Type B pancreatic cell (in vitro differentiated cells): ENCODE data around the gene SLC35E2B. TPM values are rescaled to one million over a fixed set of nuclear protein-coding genes. Genes with fewer than 3 reads are reported as not detected.
"Not testable (repeated sequence)": the region's sequence is repeated elsewhere in the genome, so short reads cannot be mapped to it uniquely, and the experiment has no call there.

Source experiments
- DNase-seq: peaks from one replicate; pipeline ENCODE4 v3.0.0; 2021; ENCODE audit warnings: mixed read lengths; ENCODE audit not compliant: unreplicated experiment; ENCODE audit errors: extremely low spot score
- H3K27ac Mint-ChIP-seq: 2 replicates; pipeline ENCODE4 v1.8.0; 2021; ENCODE audit warnings: mild to moderate bottlenecking, mixed read lengths
- H3K27me3 Mint-ChIP-seq: 2 replicates; pipeline ENCODE4 v1.8.0; 2021; ENCODE audit warnings: mixed read lengths
- H3K36me3 Mint-ChIP-seq: 2 replicates; pipeline ENCODE4 v1.8.0; 2021; ENCODE audit warnings: mixed read lengths
- H3K4me1 Mint-ChIP-seq: one replicate; pipeline ENCODE4 v1.8.0; 2021; ENCODE audit warnings: mixed read lengths; ENCODE audit not compliant: unreplicated experiment
- H3K4me3 Mint-ChIP-seq: 2 replicates; pipeline ENCODE4 v1.8.0; 2021; ENCODE audit warnings: mild to moderate bottlenecking, mixed read lengths
- H3K9me3 Mint-ChIP-seq: 2 replicates; pipeline ENCODE4 v1.8.0; 2021; ENCODE audit warnings: mixed read lengths
- total RNA-seq: library from RNA; stranded (reverse); gene quantifications from 2 replicates; pipeline ENCODE4 v1.2.1, GENCODE V29; 2021; ENCODE audit warnings: low replicate concordance
- TF ChIP-seq, protein P1 (sequence below): fragments of 200-600 bp; sonication (generic); conservative IDR thresholded peaks from 2 replicates; pipeline ENCODE4 v1.5.0; 2021; ENCODE audit warnings: antibody characterized with exemption, mild to moderate bottlenecking

The SLC35E2B gene
- total RNA-seq, 1 donor from 2014 or later, result 116 TPM

DNA sequence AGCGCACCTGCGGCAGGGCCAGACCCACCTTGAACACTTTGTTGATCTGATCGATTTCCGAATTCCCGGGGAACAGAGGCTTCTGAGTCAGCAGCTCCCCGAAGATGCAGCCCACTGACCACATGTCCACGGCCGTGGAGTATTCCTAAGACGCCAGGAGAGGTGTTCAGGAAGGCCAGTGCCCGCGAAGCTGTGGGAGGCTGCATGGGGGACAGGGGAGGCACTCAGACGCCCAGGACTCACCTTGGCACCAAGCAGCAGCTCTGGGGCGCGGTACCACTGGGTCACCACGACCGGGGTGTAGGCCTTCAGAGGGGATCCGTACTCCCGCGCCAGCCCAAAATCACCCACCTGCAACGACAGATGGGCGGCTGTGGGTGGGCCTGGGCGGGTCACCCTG, 11.2 kb upstream of the SLC35E2B start:
- peak; percentile 63 for DNase-seq
- Mint-ChIP-seq H3K36me3 (no peaks in the 10 kb centered on the region), H3K27me3 (no peaks in the 10 kb centered on the region), H3K4me1 (no peaks in the 10 kb centered on the region), H3K4me3 (no peak overlapping the region), H3K9me3 (no peaks in the 10 kb centered on the region), H3K27ac (no peak overlapping the region)
- TF ChIP-seq, protein P1, sequence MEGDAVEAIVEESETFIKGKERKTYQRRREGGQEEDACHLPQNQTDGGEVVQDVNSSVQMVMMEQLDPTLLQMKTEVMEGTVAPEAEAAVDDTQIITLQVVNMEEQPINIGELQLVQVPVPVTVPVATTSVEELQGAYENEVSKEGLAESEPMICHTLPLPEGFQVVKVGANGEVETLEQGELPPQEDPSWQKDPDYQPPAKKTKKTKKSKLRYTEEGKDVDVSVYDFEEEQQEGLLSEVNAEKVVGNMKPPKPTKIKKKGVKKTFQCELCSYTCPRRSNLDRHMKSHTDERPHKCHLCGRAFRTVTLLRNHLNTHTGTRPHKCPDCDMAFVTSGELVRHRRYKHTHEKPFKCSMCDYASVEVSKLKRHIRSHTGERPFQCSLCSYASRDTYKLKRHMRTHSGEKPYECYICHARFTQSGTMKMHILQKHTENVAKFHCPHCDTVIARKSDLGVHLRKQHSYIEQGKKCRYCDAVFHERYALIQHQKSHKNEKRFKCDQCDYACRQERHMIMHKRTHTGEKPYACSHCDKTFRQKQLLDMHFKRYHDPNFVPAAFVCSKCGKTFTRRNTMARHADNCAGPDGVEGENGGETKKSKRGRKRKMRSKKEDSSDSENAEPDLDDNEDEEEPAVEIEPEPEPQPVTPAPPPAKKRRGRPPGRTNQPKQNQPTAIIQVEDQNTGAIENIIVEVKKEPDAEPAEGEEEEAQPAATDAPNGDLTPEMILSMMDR, result no peak

DNA sequence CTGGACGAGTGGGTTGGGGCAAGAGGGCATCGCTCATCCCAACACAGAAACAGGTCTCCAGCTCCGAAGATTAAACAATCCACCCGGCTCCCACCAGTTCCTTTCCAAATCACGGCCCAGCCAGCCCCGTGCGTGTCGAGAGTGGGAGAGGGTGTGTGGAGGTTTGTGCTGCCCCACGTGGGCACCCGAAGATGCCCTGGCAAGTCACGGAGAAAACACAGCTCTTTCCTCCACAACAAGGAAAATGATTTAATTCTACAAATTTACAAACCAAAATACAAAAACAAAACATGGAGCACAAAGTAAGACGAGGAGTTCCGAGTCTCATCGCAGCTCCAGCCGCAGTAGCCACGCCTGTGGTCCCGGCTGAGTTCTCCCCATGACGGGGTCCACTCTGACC, 9.9 kb upstream of the SLC35E2B start:
- H3K27me3 Mint-ChIP-seq, H3K27ac Mint-ChIP-seq, H3K36me3 Mint-ChIP-seq, H3K4me1 Mint-ChIP-seq, H3K9me3 Mint-ChIP-seq, H3K4me3 Mint-ChIP-seq: not testable (repeated sequence)
- DNase-seq, result peak; percentile 16

DNA sequence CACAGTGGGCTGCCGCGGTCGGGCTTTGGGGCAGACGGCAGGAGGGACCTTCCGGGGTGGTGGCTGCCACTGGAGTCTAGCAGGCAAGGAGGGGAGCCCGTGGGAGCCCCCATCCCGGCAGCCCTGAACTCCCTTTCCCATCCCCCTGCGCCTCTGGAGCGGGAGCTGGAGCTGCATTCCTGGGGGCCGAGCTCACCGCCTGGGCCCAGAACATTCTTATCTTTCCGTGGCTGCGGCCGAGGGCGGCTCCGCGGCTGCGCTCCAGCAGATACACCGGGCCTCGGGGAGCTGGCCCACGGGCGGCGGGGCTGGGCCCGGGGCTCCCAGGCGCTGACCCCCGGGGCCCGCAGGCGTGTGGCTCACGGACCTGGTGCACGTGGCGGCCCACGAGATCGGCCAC, 8.0 kb upstream of the SLC35E2B start:
- H3K4me1 Mint-ChIP-seq, H3K27ac Mint-ChIP-seq, H3K27me3 Mint-ChIP-seq, H3K9me3 Mint-ChIP-seq, H3K36me3 Mint-ChIP-seq, H3K4me3 Mint-ChIP-seq, DNase-seq: not testable (repeated sequence)

GRCh38 chr1:1700067-1700466, 7.5 kb upstream of the SLC35E2B start:
- not testable (repeated sequence) for H3K36me3 Mint-ChIP-seq, H3K27ac Mint-ChIP-seq, H3K9me3 Mint-ChIP-seq, H3K4me3 Mint-ChIP-seq, H3K4me1 Mint-ChIP-seq, DNase-seq, H3K27me3 Mint-ChIP-seq

GRCh38 chr1:1699061-1699460, 6.5 kb upstream of the SLC35E2B start:
- H3K4me3 Mint-ChIP-seq, H3K36me3 Mint-ChIP-seq, H3K4me1 Mint-ChIP-seq, H3K27me3 Mint-ChIP-seq, H3K9me3 Mint-ChIP-seq, H3K27ac Mint-ChIP-seq: not testable (repeated sequence)
- DNase-seq, result peak; percentile 39

- not testable (repeated sequence) for H3K27ac Mint-ChIP-seq, DNase-seq, H3K4me1 Mint-ChIP-seq, H3K4me3 Mint-ChIP-seq, H3K36me3 Mint-ChIP-seq, H3K27me3 Mint-ChIP-seq, H3K9me3 Mint-ChIP-seq
Observed at GRCh38 chr1:1697358-1698183, 5.0 kb upstream of the SLC35E2B start.

DNA sequence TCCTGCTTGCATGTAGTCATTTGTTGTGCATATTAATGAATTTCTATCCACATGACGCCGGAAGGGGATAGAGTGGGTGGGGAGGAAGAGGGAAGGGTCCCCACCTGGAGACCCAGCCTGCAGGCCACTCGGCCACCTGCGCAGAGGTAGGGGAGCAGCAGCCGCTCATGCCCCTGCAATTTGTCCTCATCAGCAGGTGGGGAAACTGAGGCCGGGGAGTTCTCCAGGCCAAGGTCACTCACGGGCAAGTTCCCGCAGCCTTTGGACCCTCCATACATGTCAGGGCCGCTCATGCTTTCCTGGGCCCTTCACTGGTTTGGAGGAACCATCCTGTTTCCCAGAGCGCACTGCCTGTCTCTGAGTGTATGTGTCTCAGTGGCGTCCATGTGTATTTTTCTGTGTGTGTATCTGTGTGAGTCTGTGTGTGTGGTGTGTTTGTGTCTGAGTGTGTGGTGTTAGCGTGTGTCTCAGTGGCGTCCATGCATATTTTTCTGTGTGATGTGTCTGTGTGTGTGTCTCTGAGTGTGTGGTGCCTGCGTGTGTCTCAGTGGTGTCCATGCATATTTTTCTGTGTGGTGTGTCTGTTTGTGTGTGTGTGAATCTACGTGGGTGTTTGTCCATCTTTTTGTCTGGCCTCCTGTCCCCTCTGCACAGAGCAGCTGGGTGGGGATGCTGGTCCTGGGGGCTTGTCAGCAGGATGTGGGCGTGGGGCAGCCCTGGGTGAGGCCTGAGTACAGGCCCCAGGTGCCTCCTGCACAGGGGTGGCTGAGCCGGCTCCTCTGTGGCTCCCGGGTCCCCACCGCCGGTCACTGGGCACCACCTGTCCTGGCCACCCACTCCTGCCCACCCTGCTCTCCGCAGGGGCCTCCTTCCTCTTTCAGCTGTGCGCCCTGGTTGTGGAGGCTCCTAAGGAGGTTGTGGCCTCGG, 4.1 kb upstream of the SLC35E2B start:
- not testable (repeated sequence) for H3K36me3 Mint-ChIP-seq, H3K27ac Mint-ChIP-seq, H3K4me1 Mint-ChIP-seq, DNase-seq, H3K4me3 Mint-ChIP-seq, H3K9me3 Mint-ChIP-seq, H3K27me3 Mint-ChIP-seq

GRCh38 chr1:1692324-1692713, 276 bp downstream of the SLC35E2B start:
- not testable (repeated sequence) for H3K27ac Mint-ChIP-seq, H3K36me3 Mint-ChIP-seq, H3K9me3 Mint-ChIP-seq, H3K4me1 Mint-ChIP-seq, H3K27me3 Mint-ChIP-seq, DNase-seq
- peak overlapping the region; percentile 75 for H3K4me3 Mint-ChIP-seq

- not testable (repeated sequence) for H3K36me3 Mint-ChIP-seq, DNase-seq, H3K27ac Mint-ChIP-seq, H3K4me3 Mint-ChIP-seq, H3K27me3 Mint-ChIP-seq, H3K9me3 Mint-ChIP-seq, H3K4me1 Mint-ChIP-seq
Observed at GRCh38 chr1:1691443-1691842, 1.2 kb downstream of the SLC35E2B start.

- not testable (repeated sequence) for H3K36me3 Mint-ChIP-seq, H3K27me3 Mint-ChIP-seq, H3K27ac Mint-ChIP-seq, H3K4me1 Mint-ChIP-seq, H3K9me3 Mint-ChIP-seq, DNase-seq, H3K4me3 Mint-ChIP-seq
Observed at GRCh38 chr1:1689526-1689925, 3.1 kb downstream of the SLC35E2B start.
